OCI-LY1 (cell line): Measurements from ENCODE around the gene FBRSL1.

ENCODE experiments used
- EZH2 ChIP-seq: fragments of 200-600 bp; sonication (generic), shearing (Covaris generic); IDR thresholded peaks from 2 replicates; pipeline ENCODE4 v1.8.0; 2017; ENCODE audit warnings: borderline replicate concordance, mixed run types, mild to moderate bottlenecking, antibody characterized with exemption, low read length, moderate library complexity, mixed read lengths
- TF ChIP-seq, protein P1 (sequence below): fragments of 200-600 bp; sonication (generic), shearing (Covaris generic); IDR thresholded peaks from 2 replicates; pipeline ENCODE4 v1.5.1; 2017; ENCODE audit warnings: mild to moderate bottlenecking, antibody characterized with exemption, low read length, moderate library complexity, mixed read lengths

DNA sequence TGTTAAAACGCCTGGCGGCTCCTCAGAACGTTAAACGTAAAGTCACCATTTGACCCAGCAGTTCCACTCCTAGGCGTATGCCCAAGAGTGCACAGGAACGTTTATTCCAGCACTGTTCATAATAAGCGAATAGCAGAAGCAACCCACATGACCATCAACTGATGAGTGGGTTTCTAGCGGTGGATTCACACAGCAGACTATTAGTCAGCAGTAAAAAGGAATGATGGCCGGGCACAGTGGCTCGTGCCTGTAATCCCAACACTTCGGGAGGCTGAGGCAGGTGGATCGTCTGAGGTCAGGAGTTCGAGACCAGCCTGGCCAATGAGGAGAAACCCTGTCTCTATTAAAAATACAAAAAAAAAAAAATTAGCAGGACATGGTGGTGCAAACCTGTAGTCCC is 22.4 kb upstream of the FBRSL1 start:
- TF ChIP-seq, protein P1, sequence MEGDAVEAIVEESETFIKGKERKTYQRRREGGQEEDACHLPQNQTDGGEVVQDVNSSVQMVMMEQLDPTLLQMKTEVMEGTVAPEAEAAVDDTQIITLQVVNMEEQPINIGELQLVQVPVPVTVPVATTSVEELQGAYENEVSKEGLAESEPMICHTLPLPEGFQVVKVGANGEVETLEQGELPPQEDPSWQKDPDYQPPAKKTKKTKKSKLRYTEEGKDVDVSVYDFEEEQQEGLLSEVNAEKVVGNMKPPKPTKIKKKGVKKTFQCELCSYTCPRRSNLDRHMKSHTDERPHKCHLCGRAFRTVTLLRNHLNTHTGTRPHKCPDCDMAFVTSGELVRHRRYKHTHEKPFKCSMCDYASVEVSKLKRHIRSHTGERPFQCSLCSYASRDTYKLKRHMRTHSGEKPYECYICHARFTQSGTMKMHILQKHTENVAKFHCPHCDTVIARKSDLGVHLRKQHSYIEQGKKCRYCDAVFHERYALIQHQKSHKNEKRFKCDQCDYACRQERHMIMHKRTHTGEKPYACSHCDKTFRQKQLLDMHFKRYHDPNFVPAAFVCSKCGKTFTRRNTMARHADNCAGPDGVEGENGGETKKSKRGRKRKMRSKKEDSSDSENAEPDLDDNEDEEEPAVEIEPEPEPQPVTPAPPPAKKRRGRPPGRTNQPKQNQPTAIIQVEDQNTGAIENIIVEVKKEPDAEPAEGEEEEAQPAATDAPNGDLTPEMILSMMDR, result no peak
- no peak for TF ChIP-seq EZH2
